K562 (cell line): ENCODE measurements around the gene LLPH. TPM values are rescaled to one million over a fixed set of nuclear protein-coding genes. Genes with fewer than 3 reads are reported as not detected.

Experiments used
- CBX8 ChIP-seq: fragments of 200-600 bp; sonication (generic); IDR thresholded peaks from 2 replicates; pipeline ENCODE4 v1.6.1; 2012; ENCODE audit warnings: borderline replicate concordance, mixed run types, low read depth, mild to moderate bottlenecking, moderate library complexity, mixed read lengths, low read length, control low read depth, inconsistent platforms; ENCODE audit not compliant: poor library complexity, severe bottlenecking; ENCODE audit errors: extremely low read depth
- CHD4 ChIP-seq: fragments of 200-600 bp; sonication (generic); IDR thresholded peaks from 3 replicates; pipeline ENCODE4 v1.6.1; 2012; ENCODE audit warnings: low read depth, mild to moderate bottlenecking, mixed read lengths, low read length, inconsistent platforms; ENCODE audit not compliant: insufficient read depth, insufficient replicate concordance, poor library complexity, severe bottlenecking
- RBM39 ChIP-seq: fragments of 200-400 bp; formaldehyde crosslinking; optimal IDR thresholded peaks from 2 replicates; pipeline ENCODE3; 2018; ENCODE audit warnings: low read depth, low read length
- ZBTB49 ChIP-seq: sonication (generic); formaldehyde crosslinking; IDR thresholded peaks from 2 replicates; pipeline ENCODE4 v1.8.0; 2022; ENCODE audit warnings: missing genetic modification reagents, mild to moderate bottlenecking, borderline replicate concordance
- ZFP91 ChIP-seq: sonication (generic); formaldehyde crosslinking; IDR thresholded peaks from 2 replicates; pipeline ENCODE4 v1.8.0; 2022; ENCODE audit warnings: mild to moderate bottlenecking, missing genetic modification reagents
- ZNF431 ChIP-seq: sonication (generic); formaldehyde crosslinking; IDR thresholded peaks from 2 replicates; pipeline ENCODE4 v1.8.0; 2022; ENCODE audit warnings: mild to moderate bottlenecking, missing genetic modification reagents
- ZNF511 ChIP-seq: sonication (generic); formaldehyde crosslinking; IDR thresholded peaks from 2 replicates; pipeline ENCODE4 v1.8.0; 2022; ENCODE audit warnings: mild to moderate bottlenecking, missing genetic modification reagents
- polyA plus RNA-seq, 8 experiments: library from polyadenylated mRNA; depleted of rRNA in 4 of 8; stranded (reverse) in 5 of 8; unstranded in 3 of 8; fragments of >200 nt; fragmentation: Nextera tagmentation in 2 of 8; fragmentation: Illumina TruSeq in 1 of 8; extraction: Ambion mirVana in 2 of 8; extraction: Trizol in 1 of 8; gene quantifications; 2 replicates each; pipeline versions ENCODE4 v1.2.1 to v1.2.3, GENCODE V29; 2011 to 2014; ENCODE audit warnings: inconsistent platforms in 1 of 8, missing spikeins in 1 of 8
- total RNA-seq, 7 experiments: library from RNA; depleted of rRNA in 6 of 7; stranded (reverse); fragments of >200 nt in 6 of 7; fragmentation: Illumina TruSeq in 2 of 7; extraction: Trizol in 2 of 7; gene quantifications; 2 replicates each; pipeline versions ENCODE4 v1.2.1 to v1.2.3, GENCODE V29; 2011 to 2021; ENCODE audit warnings: low replicate concordance in 1 of 7
- TF ChIP-seq, protein P1 (sequence below): fragments of 150-350 bp; conservative IDR thresholded peaks from 2 replicates; pipeline ENCODE4 v1.6.1; 2014; ENCODE audit warnings: low read length
- TF ChIP-seq, protein P2 (sequence below): fragments of 250-450 bp; sonication (Bioruptor Pico); IDR thresholded peaks from 2 replicates; pipeline ENCODE4 v1.5.0; 2021; ENCODE audit warnings: mild to moderate bottlenecking, moderate library complexity
- TF ChIP-seq, protein P3 (sequence below): sonication (generic); formaldehyde crosslinking; IDR thresholded peaks from 2 replicates; pipeline ENCODE4 v1.4.0; 2020; ENCODE audit warnings: mild to moderate bottlenecking, missing genetic modification reagents

Gene LLPH
- total and polyA plus RNA-seq, 9 of the 15 experiments (the other 6 are each of a cell fraction or from before 2014, with no cell fraction given) = 19.1 to 87.3 (median 59.6) TPM

DNA sequence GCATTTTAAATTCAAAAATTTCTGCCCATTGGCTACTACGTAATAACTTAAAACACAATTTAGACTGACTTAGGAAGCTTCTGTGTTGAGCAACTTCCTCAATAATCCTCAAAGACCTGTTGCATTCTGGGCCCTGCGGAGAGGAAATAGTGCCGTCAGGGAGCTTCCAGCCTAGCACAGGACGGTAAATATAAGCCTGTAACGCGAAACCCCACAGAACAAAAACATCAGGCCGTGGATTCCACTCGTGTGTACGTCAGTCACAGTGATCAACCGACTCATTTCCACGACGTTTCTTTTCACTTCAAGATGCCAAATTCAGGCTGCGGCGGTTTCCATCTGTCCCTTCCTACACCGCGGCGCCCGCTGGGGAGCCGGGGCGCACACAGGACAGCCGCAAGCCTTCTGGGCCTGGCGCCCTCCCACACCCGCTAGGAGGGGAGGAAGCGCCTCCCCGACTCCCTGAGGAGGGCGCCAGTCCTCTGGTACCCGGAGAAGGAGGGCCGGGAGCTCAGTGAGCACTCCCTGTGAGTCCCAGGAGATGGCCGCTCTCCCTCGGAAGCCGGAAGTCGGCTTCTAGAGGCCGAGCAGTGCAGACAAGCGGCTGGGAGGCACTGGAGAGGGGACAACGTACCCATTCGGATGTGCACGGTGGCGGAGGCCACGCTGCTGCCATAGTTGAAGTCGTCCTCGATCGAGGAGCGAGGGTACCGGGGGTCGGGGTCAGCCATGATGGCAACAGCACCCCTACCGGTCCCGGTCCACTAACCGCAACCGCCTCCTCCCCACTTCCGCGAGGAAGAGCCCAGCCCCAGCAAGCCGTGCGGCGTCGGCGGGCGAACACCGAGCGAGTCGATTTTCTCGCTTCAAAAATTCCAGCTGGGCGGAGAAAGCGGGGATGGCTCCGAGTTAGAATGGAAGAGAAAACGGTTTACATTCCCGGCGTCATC is 38.9 kb upstream of the LLPH start, which contains the start of gene TMBIM4 (continued):
- TF ChIP-seq, protein P1, sequence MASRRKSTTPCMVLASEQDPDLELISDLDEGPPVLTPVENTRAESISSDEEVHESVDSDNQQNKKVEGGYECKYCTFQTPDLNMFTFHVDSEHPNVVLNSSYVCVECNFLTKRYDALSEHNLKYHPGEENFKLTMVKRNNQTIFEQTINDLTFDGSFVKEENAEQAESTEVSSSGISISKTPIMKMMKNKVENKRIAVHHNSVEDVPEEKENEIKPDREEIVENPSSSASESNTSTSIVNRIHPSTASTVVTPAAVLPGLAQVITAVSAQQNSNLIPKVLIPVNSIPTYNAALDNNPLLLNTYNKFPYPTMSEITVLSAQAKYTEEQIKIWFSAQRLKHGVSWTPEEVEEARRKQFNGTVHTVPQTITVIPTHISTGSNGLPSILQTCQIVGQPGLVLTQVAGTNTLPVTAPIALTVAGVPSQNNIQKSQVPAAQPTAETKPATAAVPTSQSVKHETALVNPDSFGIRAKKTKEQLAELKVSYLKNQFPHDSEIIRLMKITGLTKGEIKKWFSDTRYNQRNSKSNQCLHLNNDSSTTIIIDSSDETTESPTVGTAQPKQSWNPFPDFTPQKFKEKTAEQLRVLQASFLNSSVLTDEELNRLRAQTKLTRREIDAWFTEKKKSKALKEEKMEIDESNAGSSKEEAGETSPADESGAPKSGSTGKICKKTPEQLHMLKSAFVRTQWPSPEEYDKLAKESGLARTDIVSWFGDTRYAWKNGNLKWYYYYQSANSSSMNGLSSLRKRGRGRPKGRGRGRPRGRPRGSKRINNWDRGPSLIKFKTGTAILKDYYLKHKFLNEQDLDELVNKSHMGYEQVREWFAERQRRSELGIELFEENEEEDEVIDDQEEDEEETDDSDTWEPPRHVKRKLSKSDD = 0 out of 2 replicates have a peak, but pooled peaks have one; percentile 74
- TF ChIP-seq, protein P2, sequence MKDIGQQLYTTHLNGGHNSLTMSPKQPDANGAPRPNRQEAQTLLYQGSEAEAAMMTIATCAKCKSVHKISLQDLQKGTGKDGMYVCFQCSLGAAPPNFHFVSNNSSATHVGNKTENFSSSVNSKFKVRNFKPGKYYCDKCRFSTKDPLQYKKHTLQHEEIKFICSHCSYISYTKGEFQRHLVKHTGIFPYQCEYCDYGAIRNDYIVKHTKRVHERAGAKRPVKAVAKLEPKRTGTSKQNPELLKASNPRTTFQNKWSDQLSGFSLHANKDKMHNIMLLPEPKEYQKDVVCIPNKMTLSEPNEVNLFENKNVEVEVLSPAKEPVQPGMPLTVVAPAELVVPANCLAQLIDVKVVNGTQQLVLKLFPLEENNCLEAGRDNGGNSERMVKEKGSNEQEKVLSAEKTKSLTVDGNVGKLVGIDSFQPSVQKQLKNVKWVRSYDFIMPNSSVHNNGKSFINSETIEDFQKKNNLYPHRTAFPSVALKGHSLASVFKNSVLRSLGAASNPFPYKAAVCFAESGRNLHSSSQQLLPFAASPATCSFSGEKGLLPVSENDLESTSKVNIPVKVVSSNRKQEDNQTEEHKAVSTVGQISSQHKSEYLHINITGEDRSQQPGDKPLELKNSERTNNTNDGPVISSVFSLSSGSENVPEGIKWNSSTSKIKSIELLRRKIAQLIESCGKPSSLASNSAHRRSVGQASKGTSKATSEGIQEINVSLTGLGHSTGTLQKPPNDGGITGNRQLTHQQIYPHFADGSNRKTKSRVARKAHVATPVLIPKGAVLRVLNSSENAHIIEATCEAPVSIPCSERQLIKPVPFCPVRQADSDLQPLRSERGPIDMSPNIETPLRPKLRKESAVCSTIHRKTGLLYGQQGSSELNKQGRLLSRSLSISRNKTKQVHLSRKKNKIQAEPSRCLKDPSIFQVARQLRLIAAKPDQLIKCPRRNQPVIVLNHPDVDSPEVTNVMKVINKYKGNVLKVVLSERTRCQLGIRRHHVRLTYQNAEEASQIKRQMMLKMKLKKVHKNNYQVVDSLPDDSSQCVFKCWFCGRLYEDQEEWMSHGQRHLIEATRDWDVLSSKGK (CRISPR knock-in tag) = no peak
- TF ChIP-seq, protein P3, sequence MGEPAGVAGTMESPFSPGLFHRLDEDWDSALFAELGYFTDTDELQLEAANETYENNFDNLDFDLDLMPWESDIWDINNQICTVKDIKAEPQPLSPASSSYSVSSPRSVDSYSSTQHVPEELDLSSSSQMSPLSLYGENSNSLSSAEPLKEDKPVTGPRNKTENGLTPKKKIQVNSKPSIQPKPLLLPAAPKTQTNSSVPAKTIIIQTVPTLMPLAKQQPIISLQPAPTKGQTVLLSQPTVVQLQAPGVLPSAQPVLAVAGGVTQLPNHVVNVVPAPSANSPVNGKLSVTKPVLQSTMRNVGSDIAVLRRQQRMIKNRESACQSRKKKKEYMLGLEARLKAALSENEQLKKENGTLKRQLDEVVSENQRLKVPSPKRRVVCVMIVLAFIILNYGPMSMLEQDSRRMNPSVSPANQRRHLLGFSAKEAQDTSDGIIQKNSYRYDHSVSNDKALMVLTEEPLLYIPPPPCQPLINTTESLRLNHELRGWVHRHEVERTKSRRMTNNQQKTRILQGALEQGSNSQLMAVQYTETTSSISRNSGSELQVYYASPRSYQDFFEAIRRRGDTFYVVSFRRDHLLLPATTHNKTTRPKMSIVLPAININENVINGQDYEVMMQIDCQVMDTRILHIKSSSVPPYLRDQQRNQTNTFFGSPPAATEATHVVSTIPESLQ (CRISPR knock-in tag) = no peak
- TF ChIP-seq CHD4 (no peak), CBX8 (no peak), RBM39 (no peak), ZBTB49 (CRISPR knock-in tag) (no peak), ZNF431 (CRISPR knock-in tag) (no peak), ZNF511 (CRISPR knock-in tag) (0 out of 2 replicates have a peak, but pooled peaks have one; percentile 17), ZFP91 (no peak)
